SK-N-MC (cell line): Measurements from ENCODE around the gene CNST.

Experiments used
- EZH2 ChIP-seq: fragments of 200-600 bp; sonication (generic); IDR thresholded peaks from one replicate; pipeline ENCODE4 v1.6.1; 2017; ENCODE audit warnings: antibody characterized with exemption
- FOXP2 ChIP-seq: optimal IDR thresholded peaks from 2 replicates; pipeline ENCODE3; 2011; ENCODE audit warnings: mild to moderate bottlenecking, moderate library complexity; ENCODE audit not compliant: insufficient read depth; ENCODE audit errors: extremely low read length, control extremely low read depth
- POLR2AphosphoS5 ChIP-seq: IDR thresholded peaks from 2 replicates; pipeline ENCODE4 v1.6.1; 2012; ENCODE audit warnings: mild to moderate bottlenecking, low read depth, low read length, borderline replicate concordance

- no peak for TF ChIP-seq EZH2
- TF ChIP-seq FOXP2, result no peak
- TF ChIP-seq POLR2AphosphoS5, result no peak
Measured at GRCh38 chr1:246534114-246534513, 32.1 kb upstream of the CNST start.
